ENCODE results near the gene CCS.
"Not testable (repeated sequence)": the region's sequence is repeated elsewhere in the genome, so short reads cannot be mapped to it uniquely, and the experiment has no call there.

GRCh38 chr11:66585447-66585846 lies 7.5 kb upstream of the CCS start:
- TF ChIP-seq POLR2A, POLR2AphosphoS5 (IDR thresholded peaks at IDR 0.05): not testable (repeated sequence)

Measured in spleen (tissue), 3 donors.